ENCODE results near the gene IRF9.

The IRF9 gene

GRCh38 chr14:24171422-24172260 lies 10.6 kb downstream of the IRF9 start, which contains the start of gene REC8:
TSS of gene REC8 (plus strand) at chr14:24172080. CDS start at chr14:24172553, 473 bp downstream.
- ChIA-PET POLR2A (interaction anchor here (1.5 kb wide), 1 partner anchor 14 kb away, joined by 8 read pairs; no protein-coding TSS in a partner anchor), CTCF (no interaction called here)
- H3K4me3 ChIP-seq (ENCODE audit: low read depth, low read length): peak within 1 kb of the TSS; percentile 17; the same call in 1 of the 2 replicates
- no peak for TF ChIP-seq EGR2 (tag by site-specific recombination; IDR thresholded peaks at IDR 0.05; ENCODE audit: low read depth)
- TF ChIP-seq ZNF362 (tag by site-specific recombination; IDR thresholded peaks at IDR 0.05): no peak
- no peak for TF ChIP-seq ZNF580 (tag by site-specific recombination; IDR thresholded peaks at IDR 0.05)
- no peak for TF ChIP-seq ZNF112 (tag by site-specific recombination; IDR thresholded peaks at IDR 0.05)
- no peak for TF ChIP-seq ZNF555 (tag by site-specific recombination; conservative IDR thresholded peaks at IDR 0.05)
- TF ChIP-seq, protein P1, sequence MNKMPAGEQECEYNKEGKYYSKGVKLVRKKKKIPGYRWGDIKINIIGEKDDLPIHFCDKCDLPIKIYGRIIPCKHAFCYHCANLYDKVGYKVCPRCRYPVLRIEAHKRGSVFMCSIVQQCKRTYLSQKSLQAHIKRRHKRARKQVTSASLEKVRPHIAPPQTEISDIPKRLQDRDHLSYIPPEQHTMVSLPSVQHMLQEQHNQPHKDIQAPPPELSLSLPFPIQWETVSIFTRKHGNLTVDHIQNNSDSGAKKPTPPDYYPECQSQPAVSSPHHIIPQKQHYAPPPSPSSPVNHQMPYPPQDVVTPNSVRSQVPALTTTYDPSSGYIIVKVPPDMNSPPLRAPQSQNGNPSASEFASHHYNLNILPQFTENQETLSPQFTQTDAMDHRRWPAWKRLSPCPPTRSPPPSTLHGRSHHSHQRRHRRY (tag by site-specific recombination; IDR thresholded peaks at IDR 0.05): no peak
- no peak for TF ChIP-seq ZNF391 (tag by site-specific recombination; IDR thresholded peaks at IDR 0.05; ENCODE audit: borderline replicate concordance, low read depth)
- TF ChIP-seq GFI1B (tag by site-specific recombination; IDR thresholded peaks at IDR 0.05): no peak
- no peak for TF ChIP-seq ZNF747 (tag by site-specific recombination; IDR thresholded peaks at IDR 0.05)
- TF ChIP-seq SALL2 (tag by site-specific recombination; IDR thresholded peaks at IDR 0.05; ENCODE audit: borderline replicate concordance): no peak
- no peak for TF ChIP-seq ZNF37A (tag by site-specific recombination; IDR thresholded peaks at IDR 0.05)
- no peak for TF ChIP-seq ZNF175 (tag by site-specific recombination; IDR thresholded peaks at IDR 0.05)
- TF ChIP-seq ZNF280C (tag by site-specific recombination; IDR thresholded peaks at IDR 0.05): no peak
- TF ChIP-seq, protein P2, sequence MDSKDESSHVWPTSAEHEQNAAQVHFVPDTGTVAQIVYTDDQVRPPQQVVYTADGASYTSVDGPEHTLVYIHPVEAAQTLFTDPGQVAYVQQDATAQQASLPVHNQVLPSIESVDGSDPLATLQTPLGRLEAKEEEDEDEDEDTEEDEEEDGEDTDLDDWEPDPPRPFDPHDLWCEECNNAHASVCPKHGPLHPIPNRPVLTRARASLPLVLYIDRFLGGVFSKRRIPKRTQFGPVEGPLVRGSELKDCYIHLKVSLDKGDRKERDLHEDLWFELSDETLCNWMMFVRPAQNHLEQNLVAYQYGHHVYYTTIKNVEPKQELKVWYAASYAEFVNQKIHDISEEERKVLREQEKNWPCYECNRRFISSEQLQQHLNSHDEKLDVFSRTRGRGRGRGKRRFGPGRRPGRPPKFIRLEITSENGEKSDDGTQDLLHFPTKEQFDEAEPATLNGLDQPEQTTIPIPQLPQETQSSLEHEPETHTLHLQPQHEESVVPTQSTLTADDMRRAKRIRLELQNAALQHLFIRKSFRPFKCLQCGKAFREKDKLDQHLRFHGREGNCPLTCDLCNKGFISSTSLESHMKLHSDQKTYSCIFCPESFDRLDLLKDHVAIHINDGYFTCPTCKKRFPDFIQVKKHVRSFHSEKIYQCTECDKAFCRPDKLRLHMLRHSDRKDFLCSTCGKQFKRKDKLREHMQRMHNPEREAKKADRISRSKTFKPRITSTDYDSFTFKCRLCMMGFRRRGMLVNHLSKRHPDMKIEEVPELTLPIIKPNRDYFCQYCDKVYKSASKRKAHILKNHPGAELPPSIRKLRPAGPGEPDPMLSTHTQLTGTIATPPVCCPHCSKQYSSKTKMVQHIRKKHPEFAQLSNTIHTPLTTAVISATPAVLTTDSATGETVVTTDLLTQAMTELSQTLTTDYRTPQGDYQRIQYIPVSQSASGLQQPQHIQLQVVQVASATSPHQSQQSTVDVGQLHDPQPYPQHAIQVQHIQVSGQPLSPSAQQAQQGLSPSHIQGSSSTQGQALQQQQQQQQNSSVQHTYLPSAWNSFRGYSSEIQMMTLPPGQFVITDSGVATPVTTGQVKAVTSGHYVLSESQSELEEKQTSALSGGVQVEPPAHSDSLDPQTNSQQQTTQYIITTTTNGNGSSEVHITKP (tag by site-specific recombination; IDR thresholded peaks at IDR 0.05): no peak
- no peak for TF ChIP-seq SP2 (tag by site-specific recombination; IDR thresholded peaks at IDR 0.05)
- no peak for TF ChIP-seq ZNF223 (tag by site-specific recombination; IDR thresholded peaks at IDR 0.05)
- TF ChIP-seq, protein P3, sequence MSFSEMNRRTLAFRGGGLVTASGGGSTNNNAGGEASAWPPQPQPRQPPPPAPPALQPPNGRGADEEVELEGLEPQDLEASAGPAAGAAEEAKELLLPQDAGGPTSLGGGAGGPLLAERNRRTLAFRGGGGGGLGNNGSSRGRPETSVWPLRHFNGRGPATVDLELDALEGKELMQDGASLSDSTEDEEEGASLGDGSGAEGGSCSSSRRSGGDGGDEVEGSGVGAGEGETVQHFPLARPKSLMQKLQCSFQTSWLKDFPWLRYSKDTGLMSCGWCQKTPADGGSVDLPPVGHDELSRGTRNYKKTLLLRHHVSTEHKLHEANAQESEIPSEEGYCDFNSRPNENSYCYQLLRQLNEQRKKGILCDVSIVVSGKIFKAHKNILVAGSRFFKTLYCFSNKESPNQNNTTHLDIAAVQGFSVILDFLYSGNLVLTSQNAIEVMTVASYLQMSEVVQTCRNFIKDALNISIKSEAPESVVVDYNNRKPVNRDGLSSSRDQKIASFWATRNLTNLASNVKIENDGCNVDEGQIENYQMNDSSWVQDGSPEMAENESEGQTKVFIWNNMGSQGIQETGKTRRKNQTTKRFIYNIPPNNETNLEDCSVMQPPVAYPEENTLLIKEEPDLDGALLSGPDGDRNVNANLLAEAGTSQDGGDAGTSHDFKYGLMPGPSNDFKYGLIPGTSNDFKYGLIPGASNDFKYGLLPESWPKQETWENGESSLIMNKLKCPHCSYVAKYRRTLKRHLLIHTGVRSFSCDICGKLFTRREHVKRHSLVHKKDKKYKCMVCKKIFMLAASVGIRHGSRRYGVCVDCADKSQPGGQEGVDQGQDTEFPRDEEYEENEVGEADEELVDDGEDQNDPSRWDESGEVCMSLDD (tag by site-specific recombination; IDR thresholded peaks at IDR 0.05): no peak
- no peak for TF ChIP-seq ZNF133 (tag by site-specific recombination; IDR thresholded peaks at IDR 0.05)
- TF ChIP-seq ZNF600 (tag by site-specific recombination; IDR thresholded peaks at IDR 0.05): no peak
- TF ChIP-seq, protein P4, sequence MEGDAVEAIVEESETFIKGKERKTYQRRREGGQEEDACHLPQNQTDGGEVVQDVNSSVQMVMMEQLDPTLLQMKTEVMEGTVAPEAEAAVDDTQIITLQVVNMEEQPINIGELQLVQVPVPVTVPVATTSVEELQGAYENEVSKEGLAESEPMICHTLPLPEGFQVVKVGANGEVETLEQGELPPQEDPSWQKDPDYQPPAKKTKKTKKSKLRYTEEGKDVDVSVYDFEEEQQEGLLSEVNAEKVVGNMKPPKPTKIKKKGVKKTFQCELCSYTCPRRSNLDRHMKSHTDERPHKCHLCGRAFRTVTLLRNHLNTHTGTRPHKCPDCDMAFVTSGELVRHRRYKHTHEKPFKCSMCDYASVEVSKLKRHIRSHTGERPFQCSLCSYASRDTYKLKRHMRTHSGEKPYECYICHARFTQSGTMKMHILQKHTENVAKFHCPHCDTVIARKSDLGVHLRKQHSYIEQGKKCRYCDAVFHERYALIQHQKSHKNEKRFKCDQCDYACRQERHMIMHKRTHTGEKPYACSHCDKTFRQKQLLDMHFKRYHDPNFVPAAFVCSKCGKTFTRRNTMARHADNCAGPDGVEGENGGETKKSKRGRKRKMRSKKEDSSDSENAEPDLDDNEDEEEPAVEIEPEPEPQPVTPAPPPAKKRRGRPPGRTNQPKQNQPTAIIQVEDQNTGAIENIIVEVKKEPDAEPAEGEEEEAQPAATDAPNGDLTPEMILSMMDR (tag by site-specific recombination; IDR thresholded peaks at IDR 0.05): no peak
- peaks cover 0 to 15% of the 10 kb centered on the region in 2 experiments; a peak in 2 of 3 replicates for H3K36me3 ChIP-seq (ENCODE audit: control insufficient read depth in 2 of 2, insufficient read depth in 1 of 2, low read length in 2 of 2)
- H3K27ac ChIP-seq (ENCODE audit: extremely low read depth, low read depth, low read length): no peak within 1 kb of the TSS
- no peaks in the 10 kb centered on the region for H3K4me1 ChIP-seq (ENCODE audit: control insufficient read depth, insufficient read depth, low read length)
- H3K9me3 ChIP-seq (ENCODE audit: control insufficient read depth, insufficient read depth, low read depth, low read length): no peaks in the 10 kb centered on the region
